ENCODE results near the gene CDHR3. TPM values are rescaled to one million over a fixed set of nuclear protein-coding genes. Genes with fewer than 3 reads are reported as not detected.

CDHR3 gene
- total and polyA plus RNA-seq, 2 of the 8 experiments (the other 6 are each of a cell fraction or from before 2014, with no cell fraction given): 6.4 to 6.8 TPM

- TF ChIP-seq SRF (IDR thresholded peaks at IDR 0.05; ENCODE audit: low read depth, low read length): no peak
- no peak for TF ChIP-seq ATF2 (IDR thresholded peaks at IDR 0.05; ENCODE audit: low read length)
- no peak for TF ChIP-seq TAF1 (IDR thresholded peaks at IDR 0.05; ENCODE audit: low read depth, low read length)
Measured at GRCh38 chr7:106003525-106004064, 40.5 kb downstream of the CDHR3 start (continued).
